GM19025 (cell line): ENCODE measurements around the gene GMDS.

Experiments used
- ATAC-seq: cut with Tn5 transposase; IDR thresholded peaks from one replicate; pipeline ENCODE4 v1.9.1; 2021; ENCODE audit warnings: mild to moderate bottlenecking, low read depth, moderate library complexity; ENCODE audit not compliant: unreplicated experiment

Gene GMDS

GRCh38 chr6:1593958-1594314 is 651.5 kb downstream of the GMDS start:
- ATAC-seq, result no peak

GRCh38 chr6:1593286-1593957 is 652.0 kb downstream of the GMDS start:
- ATAC-seq, result no peak

GRCh38 chr6:1592852-1593251 is 652.6 kb downstream of the GMDS start:
- ATAC-seq, result no peak

GRCh38 chr6:1591926-1592325 is 653.5 kb downstream of the GMDS start:
- no peak for ATAC-seq

- ATAC-seq, result no peak
These were observed 654.2 kb downstream of the GMDS start for GRCh38 chr6:1591243-1591642.

GRCh38 chr6:1590580-1590979 is 654.8 kb downstream of the GMDS start:
- no peak for ATAC-seq

GRCh38 chr6:1589208-1589607 is 656.2 kb downstream of the GMDS start:
- ATAC-seq, result no peak

- no peak for ATAC-seq
These were observed 657.4 kb downstream of the GMDS start for GRCh38 chr6:1587977-1588376.

- no peak for ATAC-seq
These were observed 657.9 kb downstream of the GMDS start for GRCh38 chr6:1587546-1587945.

GRCh38 chr6:1586861-1587450 is 658.4 kb downstream of the GMDS start:
- ATAC-seq, result no peak

GRCh38 chr6:1586256-1586655 is 659.1 kb downstream of the GMDS start:
- ATAC-seq, result no peak

- ATAC-seq, result no peak
These were observed 659.7 kb downstream of the GMDS start for GRCh38 chr6:1585669-1586049.

- no peak for ATAC-seq
These were observed 660.3 kb downstream of the GMDS start for GRCh38 chr6:1584996-1585668.

- no peak for ATAC-seq
These were observed 661.3 kb downstream of the GMDS start for GRCh38 chr6:1584146-1584545.

GRCh38 chr6:1581120-1581991 is 664.0 kb downstream of the GMDS start:
- no peak for ATAC-seq

- ATAC-seq, result no peak
These were observed 664.8 kb downstream of the GMDS start for GRCh38 chr6:1580585-1580984.

GRCh38 chr6:1580109-1580508 is 665.3 kb downstream of the GMDS start:
- no peak for ATAC-seq

GRCh38 chr6:1579096-1579495 is 666.3 kb downstream of the GMDS start:
- no peak for ATAC-seq

GRCh38 chr6:1577896-1578745 is 667.3 kb downstream of the GMDS start:
- no peak for ATAC-seq

GRCh38 chr6:1577146-1577680 is 668.2 kb downstream of the GMDS start:
- no peak for ATAC-seq
